Measurements from ENCODE around the gene TMPRSS4.

Gene TMPRSS4

GRCh38 chr11:118081241-118081958, 4.5 kb downstream of the TMPRSS4 start:
- DNase-seq, result no peak

- DNase-seq, result no peak
Observed at GRCh38 chr11:118082880-118083552, 6.1 kb downstream of the TMPRSS4 start.

DNA sequence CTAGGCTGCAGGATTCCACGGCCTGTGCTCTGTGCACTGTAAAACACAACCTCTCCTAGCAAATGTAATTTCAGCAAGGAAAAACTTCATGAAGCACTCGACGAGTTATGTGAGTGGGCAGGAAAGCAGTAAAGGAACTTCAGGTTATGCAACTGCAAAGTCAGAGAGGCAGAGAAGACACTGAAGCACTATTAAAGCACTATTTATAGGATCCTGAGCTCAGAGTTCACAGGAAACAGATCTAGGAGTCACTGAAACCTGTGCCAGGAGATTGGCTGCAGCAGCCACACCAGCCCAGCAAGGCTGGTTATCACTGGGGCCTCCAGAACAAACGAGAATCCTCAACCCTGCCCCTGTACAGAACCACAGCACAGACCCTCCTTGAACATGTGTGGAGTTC, 7.4 kb downstream of the TMPRSS4 start:
- no peak for DNase-seq

DNA sequence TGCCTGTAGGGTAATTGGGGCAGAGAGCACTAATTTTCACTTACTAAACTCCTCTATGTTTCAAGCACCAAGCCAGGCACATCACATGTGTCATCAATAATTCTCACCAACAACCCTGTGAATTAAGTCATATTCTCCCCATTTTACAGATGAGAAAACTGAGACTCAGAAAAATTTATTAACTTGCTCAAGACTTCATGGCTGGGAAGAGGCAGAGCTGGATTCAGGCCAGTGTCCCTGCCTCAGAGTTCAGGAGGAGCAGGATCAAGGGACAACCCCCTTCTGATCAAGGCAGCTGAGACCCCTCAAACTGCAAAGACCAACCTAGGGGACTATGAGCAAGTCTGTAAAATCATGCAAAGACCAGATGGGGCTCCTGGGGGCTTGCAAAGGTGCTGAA, 7.8 kb downstream of the TMPRSS4 start:
- no peak for DNase-seq

DNA sequence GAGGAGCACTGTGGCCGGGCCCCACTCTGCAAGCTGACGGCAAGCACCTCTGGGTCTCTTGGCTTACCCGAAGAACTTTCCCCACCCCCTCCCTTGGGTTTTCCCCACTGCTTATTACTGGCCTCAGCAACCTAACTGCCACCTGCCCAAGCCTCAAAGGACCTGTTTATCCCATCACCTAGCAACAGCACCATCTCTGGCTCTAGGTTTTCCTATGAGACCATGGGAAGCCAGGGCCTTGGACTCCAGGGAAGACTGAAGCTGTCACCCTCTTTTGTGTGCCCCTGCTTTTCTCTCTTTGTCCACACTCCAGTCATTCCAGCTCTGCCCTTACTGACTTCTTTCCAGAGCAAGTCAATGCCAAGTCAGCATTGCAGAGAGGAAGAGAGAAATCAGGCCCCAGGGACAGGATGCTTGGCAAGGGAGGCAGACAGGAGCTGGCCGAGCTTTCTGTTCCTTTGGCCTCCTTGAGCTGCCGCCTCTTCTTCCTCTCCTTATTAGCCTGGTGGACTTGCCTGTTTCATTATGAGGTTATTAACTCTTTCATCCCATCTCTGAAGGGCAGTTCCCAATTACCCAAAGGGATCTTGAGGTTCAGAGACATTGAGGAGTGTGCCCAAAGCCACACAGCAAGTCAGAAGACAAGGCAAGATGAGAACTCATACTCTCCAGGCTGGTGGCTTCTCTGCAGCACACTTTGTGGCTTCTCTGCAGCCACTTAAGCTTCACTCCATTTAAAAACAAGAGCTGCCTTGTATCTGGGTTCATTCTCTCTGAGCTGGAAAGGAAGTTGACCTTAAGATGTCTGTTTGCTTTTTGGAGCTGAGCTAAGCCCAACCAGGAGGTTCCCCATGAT, 10.3 kb downstream of the TMPRSS4 start, which contains the start of gene SMIM35:
Gene SMIM35 (minus strand): TSS at position 51 of the 856 bp plus-strand sequence. CDS start 206 bp downstream, outside the sequence.
- DNase-seq, result peak; percentile 15

DNA sequence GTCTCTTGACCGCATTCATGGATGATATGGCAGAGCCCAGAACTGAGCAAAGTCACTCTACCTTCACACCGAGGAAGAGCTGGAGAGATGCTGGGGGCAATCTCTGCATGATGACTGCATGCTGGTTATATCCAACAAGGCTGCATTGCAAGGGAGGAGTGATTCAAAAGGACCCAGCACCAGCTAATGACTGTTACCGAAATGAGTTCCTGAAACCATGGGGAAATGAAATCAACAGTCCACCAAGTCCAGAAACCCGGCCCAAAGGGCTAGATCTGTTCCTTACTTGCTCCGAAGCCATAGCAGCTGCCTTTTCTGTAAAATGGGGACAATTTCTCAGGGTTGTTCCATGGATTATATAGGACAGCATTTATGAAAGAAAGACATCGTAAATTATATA, 11.1 kb downstream of the TMPRSS4 start:
- no peak for DNase-seq

DNA sequence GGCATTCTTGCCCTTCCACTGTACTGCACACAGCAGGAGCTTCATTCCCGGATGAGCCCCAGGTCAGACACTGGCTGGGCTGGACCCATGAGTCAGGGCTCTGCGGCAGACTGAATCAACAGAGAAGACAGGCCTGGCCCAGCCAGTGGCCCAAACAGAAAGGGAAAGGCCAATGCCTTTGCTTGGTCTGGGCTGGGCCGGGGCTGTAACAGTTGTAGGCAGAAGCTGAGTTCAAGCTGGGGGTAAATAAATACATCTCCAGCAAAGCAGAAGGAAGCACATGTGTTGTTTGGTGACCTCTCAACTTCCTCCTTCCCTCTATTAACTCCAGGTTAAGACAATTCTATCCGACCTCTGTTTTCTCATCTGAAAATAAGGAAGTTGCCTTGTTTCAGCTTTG, 11.7 kb downstream of the TMPRSS4 start:
- no peak for DNase-seq

GRCh38 chr11:118090545-118091162, 13.8 kb downstream of the TMPRSS4 start:
- DNase-seq, result no peak

- no peak for DNase-seq
Observed at GRCh38 chr11:118091690-118092089, 14.8 kb downstream of the TMPRSS4 start.

DNA sequence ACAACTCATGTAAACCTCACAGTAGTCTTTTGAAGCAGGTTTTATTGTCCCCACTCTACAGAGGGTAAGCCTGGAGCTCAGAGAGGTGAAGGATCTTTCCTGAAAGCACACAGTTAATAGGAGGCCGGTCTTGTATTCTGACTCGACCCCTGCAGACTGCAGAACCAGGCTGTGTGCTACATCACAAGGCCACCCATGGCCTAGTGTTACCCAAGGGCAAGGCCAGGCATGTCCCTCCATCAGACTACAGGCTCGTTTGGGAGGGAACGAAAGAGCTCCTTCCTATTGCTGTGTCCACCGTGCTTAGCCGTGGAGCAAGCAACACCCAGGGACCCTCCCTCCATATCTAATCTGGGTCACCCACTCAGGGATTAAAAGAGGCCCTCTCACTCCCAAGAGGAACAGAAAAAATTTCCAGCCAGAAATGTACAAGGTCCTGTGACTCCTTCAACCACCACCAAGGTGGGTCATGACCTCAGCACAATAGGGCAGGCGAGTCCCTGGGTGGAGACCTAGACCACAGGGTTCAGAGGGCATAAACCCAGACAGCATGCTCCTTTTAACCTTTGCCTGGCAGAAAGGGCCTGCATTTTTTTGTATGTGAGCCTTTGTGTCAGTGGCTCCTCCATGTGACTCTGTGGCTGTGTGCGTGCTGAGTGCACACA, 16.2 kb downstream of the TMPRSS4 start:
- DNase-seq, result no peak

DNA sequence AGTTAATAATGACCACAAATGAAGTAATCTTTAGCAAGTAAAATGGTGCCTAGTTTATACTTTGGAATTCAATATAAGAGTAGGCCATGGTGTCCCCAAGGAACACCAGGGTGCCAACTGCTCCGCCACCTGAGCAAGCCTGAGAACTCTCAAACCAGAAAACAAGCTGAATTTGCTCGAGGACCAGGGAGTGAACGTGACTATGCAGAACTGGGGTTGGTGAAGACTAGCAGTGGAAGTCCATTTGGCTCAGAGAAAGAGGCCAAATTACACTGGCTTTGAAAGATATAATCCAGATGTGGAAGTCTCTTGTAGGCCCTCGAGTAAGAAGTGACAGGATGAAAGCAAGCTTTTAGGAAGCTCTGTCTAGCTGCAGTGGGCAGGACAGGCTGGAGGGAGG, 18.6 kb downstream of the TMPRSS4 start:
- no peak for DNase-seq

GRCh38 chr11:118095967-118096367, 19.1 kb downstream of the TMPRSS4 start:
- DNase-seq, result no peak

GRCh38 chr11:118098996-118099837, 22.3 kb downstream of the TMPRSS4 start:
- DNase-seq, result peak; percentile 11

DNA sequence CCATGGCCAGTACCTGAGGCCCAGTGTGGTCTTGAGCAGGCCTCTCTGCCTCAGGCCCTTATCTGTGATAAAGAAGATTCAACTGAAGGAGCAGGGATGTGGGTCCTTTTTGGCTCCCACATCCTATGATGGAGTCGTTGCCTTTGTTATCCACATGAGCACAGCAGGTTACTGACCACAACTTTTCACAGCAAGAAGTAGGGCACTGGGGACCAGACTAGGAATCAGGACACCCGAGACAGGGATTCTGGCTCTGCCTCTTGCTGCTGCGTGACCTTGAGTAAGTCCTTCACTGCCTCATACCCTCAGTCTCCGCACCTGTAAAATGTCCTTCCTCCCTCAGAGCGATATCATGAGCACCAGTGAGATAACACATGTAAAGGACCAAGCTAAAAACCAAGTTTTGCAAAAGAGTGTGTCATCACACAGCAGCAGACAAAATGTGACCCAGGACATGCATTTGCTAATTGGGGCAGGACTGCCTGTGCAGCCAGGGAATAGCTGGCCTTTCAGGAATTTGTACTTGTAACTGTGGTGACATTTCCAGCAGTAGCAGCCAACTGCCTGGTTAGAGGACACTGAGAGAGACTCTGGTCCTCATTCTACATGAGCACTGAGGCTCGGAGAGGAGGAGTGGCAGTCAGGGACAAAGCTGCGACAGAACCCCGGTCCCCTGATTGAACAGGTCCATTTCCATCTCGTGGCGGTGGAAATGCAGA, 23.1 kb downstream of the TMPRSS4 start:
- no peak for DNase-seq

DNA sequence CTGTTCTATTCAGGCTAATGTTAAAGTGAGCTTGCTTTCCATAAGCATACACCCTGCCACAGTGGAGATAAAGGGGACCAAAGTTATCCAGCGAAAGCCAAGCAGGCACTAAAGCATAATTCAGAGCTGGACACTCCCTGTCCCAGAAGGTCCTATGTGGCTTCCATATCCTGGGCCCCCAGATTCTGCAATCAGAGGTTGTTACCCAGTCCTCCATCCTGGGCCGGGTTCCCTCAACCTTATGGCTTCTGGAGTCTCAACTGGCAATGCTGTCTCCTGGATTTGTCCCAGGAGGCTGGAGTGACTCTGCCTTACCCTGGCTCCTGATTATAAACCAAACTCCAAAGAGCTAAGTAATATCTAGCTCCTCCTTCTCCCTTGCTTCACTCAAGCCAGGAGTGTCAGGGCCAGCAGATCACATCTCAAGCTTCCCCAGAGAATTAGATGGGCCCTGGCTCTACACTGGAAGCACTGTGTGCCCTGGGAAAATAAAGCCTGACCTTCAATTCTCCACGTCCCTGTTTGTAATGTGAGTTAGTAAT, 23.9 kb downstream of the TMPRSS4 start:
- DNase-seq, result no peak

GRCh38 chr11:118102721-118103261, 25.9 kb downstream of the TMPRSS4 start:
- no peak for DNase-seq

GRCh38 chr11:118104491-118104890, 27.6 kb downstream of the TMPRSS4 start:
- no peak for DNase-seq

GRCh38 chr11:118105657-118106305, 28.9 kb downstream of the TMPRSS4 start:
- DNase-seq, result no peak

GRCh38 chr11:118106789-118107335, 30.0 kb downstream of the TMPRSS4 start:
- no peak for DNase-seq

Measured in COR-L47 (cell line).